GM12878 (cell line): Measurements from ENCODE around the gene BACE2. TPM values are rescaled to one million over a fixed set of nuclear protein-coding genes. Genes with fewer than 3 reads are reported as not detected.

Experiments
- ATAC-seq: fragments of 200-7000 bp; cut with Tn5 transposase; 3 replicates; pipeline ENCODE4 v1.9.1; 2020; ENCODE audit warnings: mild to moderate bottlenecking, moderate library complexity
- BruUV-seq: library from RNA; stranded (reverse); fragments of 400-500 nt; replicated peaks from 2 replicates; lab custom pipeline; 2021; lab: Mats Ljungman, UMichigan
- CTCF ChIA-PET: fragments of 300-600 bp; sonication (Branson Sonifier 250); formaldehyde crosslinking; extraction: SDS; loops from one replicate; lab custom pipeline; 2021; ENCODE audit warnings: inconsistent platforms; lab: Yijun Ruan, JAX
- POLR2A ChIA-PET: fragments of 350-600 bp; formaldehyde crosslinking; extraction: SDS; loops from one replicate; lab custom pipeline; 2021; ENCODE audit warnings: inconsistent platforms; lab: Charles Lee
- RAD21 ChIA-PET: fragments of 300-600 bp; sonication (Branson Sonifier 250); formaldehyde crosslinking; loops from one replicate; lab custom pipeline; 2023; ENCODE audit warnings: antibody characterized with exemption; ENCODE audit not compliant: unreplicated experiment; lab: Charles Lee
- SMC1A ChIA-PET: fragments of 300-600 bp; sonication (Branson Sonifier 250); formaldehyde crosslinking; loops from one replicate; lab custom pipeline; 2023; ENCODE audit not compliant: unreplicated experiment, uncharacterized antibody; lab: Charles Lee
- DNase-seq: peaks from one replicate; pipeline ENCODE4 v3.0.0-alpha.2; 2011; ENCODE audit warnings: low read depth, low spot score
- FAIRE-seq: peaks from 3 replicates; lab custom pipeline; 2011; peaks lifted over from hg19 to GRCh38; lab: Jason Lieb, UNC
- H2AFZ ChIP-seq: 2 replicates; pipeline ENCODE4 v1.6.0; 2011; ENCODE audit warnings: low read depth, low read length, control low read depth; ENCODE audit not compliant: control insufficient read depth
- H3K27ac ChIP-seq: 2 replicates; pipeline ENCODE4 v1.5.1; 2011; ENCODE audit warnings: control low read depth; ENCODE audit not compliant: control insufficient read depth, insufficient read depth
- H3K27me3 ChIP-seq, 2 experiments: replicated peaks in 1 of 2; 2 replicates each; pipeline versions ENCODE4 v1.6.0 to v1.6.1; 2011; ENCODE audit warnings: low read length in 1 of 2; ENCODE audit not compliant: control insufficient read depth in 2 of 2, insufficient read depth in 2 of 2
- H3K36me3 ChIP-seq, 2 experiments: 2 replicates each; pipeline ENCODE4 v1.5.1; 2011; ENCODE audit warnings: low read length in 1 of 2; ENCODE audit not compliant: control insufficient read depth in 2 of 2, insufficient read depth in 2 of 2
- H3K4me1 ChIP-seq: 2 replicates; pipeline ENCODE4 v1.6.1; 2011; ENCODE audit warnings: mild to moderate bottlenecking, low read length, moderate library complexity, mixed read lengths; ENCODE audit not compliant: control insufficient read depth, insufficient read depth
- H3K4me2 ChIP-seq: 2 replicates; pipeline ENCODE4 v1.6.0; 2011; ENCODE audit warnings: control low read depth; ENCODE audit not compliant: control insufficient read depth, insufficient read depth
- H3K4me3 ChIP-seq: fragments of 200-600 bp; sonication (generic); 2 replicates; pipeline ENCODE4 v1.5.1; 2016
- H3K79me2 ChIP-seq: 2 replicates; pipeline ENCODE4 v1.6.0; 2011; ENCODE audit warnings: low read length; ENCODE audit not compliant: control insufficient read depth, insufficient read depth
- H3K9ac ChIP-seq: 2 replicates; pipeline ENCODE4 v1.8.0; 2011; ENCODE audit warnings: low read length, control low read depth, mixed read lengths; ENCODE audit not compliant: control insufficient read depth, insufficient read depth
- H3K9me3 ChIP-seq: replicated peaks from 3 replicates; pipeline ENCODE4 v1.5.1; 2011; ENCODE audit warnings: mild to moderate bottlenecking, low read length; ENCODE audit not compliant: control insufficient read depth, insufficient read depth
- H4K20me1 ChIP-seq: 2 replicates; pipeline ENCODE4 v1.6.0; 2011; ENCODE audit not compliant: control insufficient read depth, insufficient read depth
- ATF3 ChIP-seq: IDR thresholded peaks from 2 replicates; pipeline ENCODE4 v1.6.1; 2011; ENCODE audit warnings: low read depth, mild to moderate bottlenecking, low read length, moderate library complexity, borderline replicate concordance; ENCODE audit errors: extremely low read depth
- BHLHE40 ChIP-seq, 2 experiments: fragments of 450-650 bp in 1 of 2; IDR thresholded peaks; 2 replicates each; pipeline ENCODE4 v1.6.1; 2011 to 2017; ENCODE audit warnings: low read depth in 2 of 2, borderline replicate concordance in 1 of 2, improper control_type of control experiment in 1 of 2, low read length in 1 of 2, mild to moderate bottlenecking in 1 of 2
- CHD4 ChIP-seq: fragments of 200-600 bp; sonication (generic); IDR thresholded peaks from 2 replicates; pipeline ENCODE4 v1.6.1; 2016; ENCODE audit warnings: mild to moderate bottlenecking
- CREM ChIP-seq: IDR thresholded peaks from 2 replicates; pipeline ENCODE4 v1.6.1; 2014; ENCODE audit warnings: antibody characterized with exemption, low read depth
- NFXL1 ChIP-seq: fragments of 450-650 bp; IDR thresholded peaks from 2 replicates; pipeline ENCODE4 v1.6.1; 2017; ENCODE audit warnings: antibody characterized with exemption, mild to moderate bottlenecking, borderline replicate concordance
- NFYA ChIP-seq: IDR thresholded peaks from 2 replicates; pipeline ENCODE4 v1.6.1; 2011; ENCODE audit warnings: low read depth, mild to moderate bottlenecking, low read length, improper control_type of control experiment, borderline replicate concordance
- RELA ChIP-seq: fragments of 450-650 bp; IDR thresholded peaks from 2 replicates; pipeline ENCODE4 v1.8.0; 2014; ENCODE audit warnings: borderline replicate concordance; ENCODE audit not compliant: partially characterized antibody
- SP1 ChIP-seq: IDR thresholded peaks from one replicate; pipeline ENCODE4 v1.6.1; 2011; ENCODE audit warnings: low read depth, low read length
- WRNIP1 ChIP-seq: IDR thresholded peaks from 2 replicates; pipeline ENCODE4 v1.6.1; 2011; ENCODE audit warnings: low read depth, low read length, improper control_type of control experiment, borderline replicate concordance
- WGBS: methylation state at CpG from one replicate; pipeline ENCODE4 v1.1.6; 2016; ENCODE audit warnings: low lambda C conversion rate; ENCODE audit not compliant: insufficient replicate concordance, insufficient coverage; ENCODE audit errors: missing lambda C conversion rate; 5-methylcytosine and 5-hydroxymethylcytosine counted together
- in situ Hi-C: fragments of 300-500 bp; cut with MboI; formaldehyde crosslinking; loops from 9 replicates; pipeline ENCODE4 v1.14.3; 2018; ENCODE audit warnings: mixed read lengths
- intact Hi-C: fragments of 100-400 bp; cut with micrococcal nuclease; formaldehyde crosslinking; loops from one replicate; pipeline ENCODE4 v1.14.2; 2022; ENCODE audit not compliant: unreplicated experiment
- polyA plus RNA-seq, 11 experiments: library from polyadenylated mRNA; depleted of rRNA in 4 of 11; unstranded in 6 of 11; stranded (reverse) in 5 of 11; fragments of >200 nt; fragmentation: Nextera tagmentation in 4 of 11; fragmentation: Illumina TruSeq in 1 of 11; extraction: Ambion mirVana in 4 of 11; extraction: Trizol in 1 of 11; gene quantifications; 1 replicate in 1 of 11; 2 replicates in 10 of 11; pipeline versions ENCODE4 v1.2.1 to v1.2.3, GENCODE V29; 2011 to 2016; ENCODE audit warnings: inconsistent platforms in 2 of 11, missing spikeins in 2 of 11, low read depth in 1 of 11
- total RNA-seq, 4 experiments: library from RNA; depleted of rRNA in 3 of 4; stranded (reverse); fragments of >200 nt in 3 of 4; fragmentation: Illumina TruSeq in 1 of 4; extraction: Trizol in 1 of 4; gene quantifications; 2 replicates each; pipeline versions ENCODE4 v1.2.1 to v1.2.3, GENCODE V29; 2013 to 2021
- TF ChIP-seq, protein P1 (sequence below): fragments of 450-650 bp; IDR thresholded peaks from 2 replicates; pipeline ENCODE4 v1.6.1; 2018; ENCODE audit warnings: mild to moderate bottlenecking, low read depth, moderate library complexity; ENCODE audit not compliant: partially characterized antibody

The BACE2 gene
- total and polyA plus RNA-seq, 10 of the 15 experiments (the other 5 are each of a cell fraction or from before 2014, with no cell fraction given) = 0.04 to 0.69 (median 0.18) TPM; not detected in 5

- WGBS = 45% methylated on average over 15 of the region's 15 CpGs
- FAIRE-seq = no peak
- BruUV-seq = no TSS peak
- CTCF ChIA-PET = no interaction called here
- no peak overlapping the region for H3K4me3 ChIP-seq
- H3K4me2 ChIP-seq = no peak overlapping the region
- intact Hi-C loops (no loop called here), in situ Hi-C loops (no loop called here)
- no peaks in the 10 kb centered on the region for H3K79me2 ChIP-seq
- no peak overlapping the region for H3K9ac ChIP-seq
- H3K9me3 ChIP-seq = no peaks in the 10 kb centered on the region
- no peak overlapping the region for H3K27ac ChIP-seq
- DNase-seq = no peak
- H2AFZ ChIP-seq = no peak overlapping the region
- H4K20me1 ChIP-seq = no peaks in the 10 kb centered on the region
- RAD21 ChIA-PET = no interaction called here
- H3K4me1 ChIP-seq = no peaks in the 10 kb centered on the region
- no peak for ATAC-seq
- POLR2A ChIA-PET = no interaction called here
- no peaks in the 10 kb centered on the region for H3K36me3 ChIP-seq
- SMC1A ChIA-PET = no interaction called here
- no peaks in the 10 kb centered on the region for H3K27me3 ChIP-seq
- no peak for TF ChIP-seq RELA
- TF ChIP-seq, protein P1, sequence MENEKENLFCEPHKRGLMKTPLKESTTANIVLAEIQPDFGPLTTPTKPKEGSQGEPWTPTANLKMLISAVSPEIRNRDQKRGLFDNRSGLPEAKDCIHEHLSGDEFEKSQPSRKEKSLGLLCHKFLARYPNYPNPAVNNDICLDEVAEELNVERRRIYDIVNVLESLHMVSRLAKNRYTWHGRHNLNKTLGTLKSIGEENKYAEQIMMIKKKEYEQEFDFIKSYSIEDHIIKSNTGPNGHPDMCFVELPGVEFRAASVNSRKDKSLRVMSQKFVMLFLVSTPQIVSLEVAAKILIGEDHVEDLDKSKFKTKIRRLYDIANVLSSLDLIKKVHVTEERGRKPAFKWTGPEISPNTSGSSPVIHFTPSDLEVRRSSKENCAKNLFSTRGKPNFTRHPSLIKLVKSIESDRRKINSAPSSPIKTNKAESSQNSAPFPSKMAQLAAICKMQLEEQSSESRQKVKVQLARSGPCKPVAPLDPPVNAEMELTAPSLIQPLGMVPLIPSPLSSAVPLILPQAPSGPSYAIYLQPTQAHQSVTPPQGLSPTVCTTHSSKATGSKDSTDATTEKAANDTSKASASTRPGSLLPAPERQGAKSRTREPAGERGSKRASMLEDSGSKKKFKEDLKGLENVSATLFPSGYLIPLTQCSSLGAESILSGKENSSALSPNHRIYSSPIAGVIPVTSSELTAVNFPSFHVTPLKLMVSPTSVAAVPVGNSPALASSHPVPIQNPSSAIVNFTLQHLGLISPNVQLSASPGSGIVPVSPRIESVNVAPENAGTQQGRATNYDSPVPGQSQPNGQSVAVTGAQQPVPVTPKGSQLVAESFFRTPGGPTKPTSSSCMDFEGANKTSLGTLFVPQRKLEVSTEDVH = no peak
- no peak for TF ChIP-seq SP1
- TF ChIP-seq ATF3 = no peak
- TF ChIP-seq NFXL1 = no peak
- no peak for TF ChIP-seq CHD4
- no peak for TF ChIP-seq BHLHE40 (IDR thresholded peaks at IDR 0.05; ENCODE audit: borderline replicate concordance in 1 of 2, low read depth in 2 of 2, low read length in 1 of 2)
- no peak for TF ChIP-seq NFYA
- no peak for TF ChIP-seq WRNIP1
- TF ChIP-seq CREM = no peak
These were observed 25.7 kb upstream of the BACE2 start for GRCh38 chr21:41142051-41142795.
